GM21381 (cell line): ENCODE data around the gene PSMD12.
"Not testable (repeated sequence)": the region's sequence is repeated elsewhere in the genome, so short reads cannot be mapped to it uniquely, and the experiment has no call there.

Experiments used
- ATAC-seq: cut with Tn5 transposase; IDR thresholded peaks from one replicate; pipeline ENCODE4 v1.9.1; 2021; ENCODE audit warnings: mild to moderate bottlenecking, moderate library complexity; ENCODE audit not compliant: unreplicated experiment

Gene PSMD12

DNA sequence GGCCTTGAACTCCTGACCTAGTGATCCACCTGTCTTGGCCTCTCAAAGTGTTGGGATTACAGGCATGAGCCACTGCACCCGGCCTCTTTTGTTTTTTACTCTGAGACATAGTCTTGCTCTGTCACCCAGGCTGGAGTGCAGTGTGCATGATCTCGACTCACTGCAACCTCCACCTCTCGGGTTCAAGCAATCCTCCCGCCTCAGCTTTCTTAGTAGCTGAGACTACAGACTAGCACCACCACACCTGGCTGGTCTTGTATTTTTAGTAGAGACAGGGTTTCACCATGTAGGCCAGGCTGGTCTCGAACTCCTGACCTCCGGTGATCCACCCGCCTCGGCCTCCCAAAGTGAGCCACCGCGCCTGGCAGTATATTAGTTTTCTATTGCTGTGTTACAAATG lies 22.2 kb upstream of the PSMD12 start:
- ATAC-seq = not testable (repeated sequence)

DNA sequence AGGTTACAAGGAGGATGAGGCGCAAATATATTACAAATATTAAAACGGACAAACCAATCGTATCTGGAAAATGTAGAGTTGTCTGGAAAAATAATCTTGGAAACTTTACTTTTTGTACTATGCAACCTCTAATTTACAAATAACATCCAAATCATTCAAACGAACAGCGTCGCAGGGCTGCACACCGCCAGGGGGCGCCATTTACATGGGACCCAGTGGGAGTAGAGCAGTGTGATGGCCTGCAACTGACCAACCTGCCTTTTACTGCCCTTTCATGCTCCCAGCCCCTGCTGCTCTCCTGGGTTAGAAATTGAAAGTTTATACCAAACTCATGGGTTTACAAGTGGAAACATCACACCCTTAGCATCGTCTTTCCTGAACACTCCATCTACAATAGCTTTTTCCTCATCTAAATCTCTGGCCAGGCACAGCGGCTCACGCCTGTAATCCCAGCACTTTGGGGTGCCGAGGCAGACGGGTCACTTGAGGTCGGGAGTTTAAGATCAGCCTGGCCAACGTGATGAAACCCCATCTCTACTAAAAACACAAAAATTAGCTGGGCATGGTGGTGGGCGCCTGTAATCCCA lies 20.7 kb upstream of the PSMD12 start:
- no peak for ATAC-seq

DNA sequence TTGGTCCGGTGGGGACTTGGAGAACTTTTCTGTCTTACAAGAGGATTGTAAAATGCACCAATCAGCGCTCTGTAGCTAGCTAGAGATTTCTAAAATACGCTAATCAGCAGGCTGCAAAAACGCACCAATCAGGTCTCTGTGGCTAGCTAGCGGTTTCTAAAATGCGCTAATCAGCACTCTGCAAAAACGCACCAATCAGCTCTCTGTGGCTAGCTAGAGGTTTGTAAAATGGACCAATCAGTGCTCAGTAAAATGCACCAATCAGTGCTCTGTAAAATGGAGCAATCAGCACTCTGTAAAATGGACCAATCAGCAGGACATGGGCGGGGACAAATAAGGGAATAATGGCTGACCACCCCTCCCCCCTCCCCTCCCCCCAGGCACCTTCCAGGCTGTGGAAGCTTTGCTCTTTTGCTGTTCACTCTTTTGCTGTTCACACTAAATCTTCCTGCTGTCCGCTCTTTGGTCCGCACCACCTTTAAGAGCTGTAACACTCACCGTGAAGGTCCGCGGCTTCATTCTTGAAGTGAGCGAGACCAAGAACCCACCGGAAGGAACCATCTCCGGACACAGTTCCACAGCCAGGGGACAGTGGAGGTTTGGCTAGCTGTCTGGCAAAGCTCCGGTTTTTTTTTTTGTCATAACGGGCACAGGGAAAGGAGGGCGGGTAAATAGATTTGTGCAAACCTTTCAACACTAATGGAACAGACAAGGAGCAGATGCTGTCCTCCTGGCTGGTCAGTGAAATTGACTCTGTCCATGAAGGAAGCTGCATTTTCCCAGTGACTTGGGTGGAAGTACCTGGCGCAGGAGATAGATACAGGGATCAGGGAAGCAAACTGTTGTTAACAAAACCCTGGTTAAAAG lies 19.0 kb upstream of the PSMD12 start:
- ATAC-seq = no peak

DNA sequence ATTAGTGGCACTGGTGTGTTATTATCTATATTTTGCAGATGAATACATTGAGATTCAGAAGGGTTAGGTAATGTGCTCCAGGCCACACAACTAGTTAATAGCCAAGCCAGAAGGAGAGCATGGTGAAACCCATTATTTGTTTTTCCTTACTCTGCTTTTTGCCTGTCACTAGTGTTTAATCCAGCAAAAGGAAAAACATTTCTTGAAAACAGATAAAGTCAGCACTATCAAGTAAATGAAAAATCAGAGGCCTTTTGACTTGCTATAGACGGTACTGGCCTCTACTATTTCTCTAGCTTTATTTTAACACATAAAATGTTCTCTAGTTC lies 15.5 kb upstream of the PSMD12 start:
- ATAC-seq = no peak

DNA sequence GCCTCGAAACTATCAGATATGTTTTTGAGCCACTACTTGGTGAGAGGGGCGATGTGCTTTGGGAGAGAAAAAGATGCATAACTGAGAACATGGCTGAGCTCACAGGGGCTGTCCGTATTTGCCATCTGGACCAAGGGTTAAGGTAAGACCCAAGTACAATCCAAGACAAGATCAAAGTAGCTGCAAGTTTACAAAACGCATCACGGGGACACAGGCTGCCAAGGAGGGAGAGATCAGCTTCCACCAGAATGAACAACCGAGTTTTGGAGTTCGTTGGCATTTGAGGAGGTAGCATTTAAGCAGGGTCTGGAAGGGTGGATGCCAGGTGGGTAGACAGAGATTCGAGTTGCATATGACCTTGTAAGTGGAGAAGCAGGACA lies 12.9 kb upstream of the PSMD12 start:
- ATAC-seq = no peak

DNA sequence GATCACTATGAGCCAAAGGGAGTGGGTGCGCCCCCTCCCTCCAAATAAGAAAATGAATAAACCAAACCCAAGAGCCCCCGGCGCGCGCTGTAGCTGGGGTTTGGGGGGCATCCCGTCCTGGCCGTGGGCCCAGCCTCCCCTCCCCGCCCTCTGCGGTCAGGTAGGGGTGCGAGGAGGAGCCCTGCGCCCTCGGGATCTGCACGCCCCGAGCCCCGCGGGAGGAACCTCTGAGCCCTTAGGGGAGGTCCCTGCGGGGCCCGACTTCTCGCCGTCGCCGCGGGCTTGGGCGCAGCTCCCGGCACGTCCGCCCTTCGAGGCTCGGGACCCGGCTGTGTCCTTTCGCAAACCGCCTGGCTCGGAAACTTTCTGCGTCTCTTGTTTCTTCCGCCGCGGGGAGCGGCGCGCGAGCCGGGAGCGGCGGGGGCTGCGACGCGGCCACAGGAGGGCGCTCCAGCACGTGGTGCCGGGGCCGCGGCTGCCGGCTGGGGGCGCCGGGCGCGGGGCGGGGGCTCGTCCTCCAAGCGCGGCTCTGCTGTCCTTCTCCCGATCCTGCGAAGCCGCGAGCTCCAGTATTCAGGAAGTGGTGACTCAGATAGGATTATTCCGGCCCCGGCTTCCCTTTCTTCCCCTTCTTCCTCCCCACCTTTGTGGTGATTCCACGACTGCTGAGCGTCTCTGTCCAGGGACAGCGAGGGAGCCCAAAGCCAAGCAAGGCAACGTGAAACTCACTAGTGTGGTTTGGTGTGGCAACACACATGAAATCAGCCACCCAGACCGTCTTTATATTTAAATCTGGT lies 12.3 kb upstream of the PSMD12 start:
- ATAC-seq = peak; percentile 38

DNA sequence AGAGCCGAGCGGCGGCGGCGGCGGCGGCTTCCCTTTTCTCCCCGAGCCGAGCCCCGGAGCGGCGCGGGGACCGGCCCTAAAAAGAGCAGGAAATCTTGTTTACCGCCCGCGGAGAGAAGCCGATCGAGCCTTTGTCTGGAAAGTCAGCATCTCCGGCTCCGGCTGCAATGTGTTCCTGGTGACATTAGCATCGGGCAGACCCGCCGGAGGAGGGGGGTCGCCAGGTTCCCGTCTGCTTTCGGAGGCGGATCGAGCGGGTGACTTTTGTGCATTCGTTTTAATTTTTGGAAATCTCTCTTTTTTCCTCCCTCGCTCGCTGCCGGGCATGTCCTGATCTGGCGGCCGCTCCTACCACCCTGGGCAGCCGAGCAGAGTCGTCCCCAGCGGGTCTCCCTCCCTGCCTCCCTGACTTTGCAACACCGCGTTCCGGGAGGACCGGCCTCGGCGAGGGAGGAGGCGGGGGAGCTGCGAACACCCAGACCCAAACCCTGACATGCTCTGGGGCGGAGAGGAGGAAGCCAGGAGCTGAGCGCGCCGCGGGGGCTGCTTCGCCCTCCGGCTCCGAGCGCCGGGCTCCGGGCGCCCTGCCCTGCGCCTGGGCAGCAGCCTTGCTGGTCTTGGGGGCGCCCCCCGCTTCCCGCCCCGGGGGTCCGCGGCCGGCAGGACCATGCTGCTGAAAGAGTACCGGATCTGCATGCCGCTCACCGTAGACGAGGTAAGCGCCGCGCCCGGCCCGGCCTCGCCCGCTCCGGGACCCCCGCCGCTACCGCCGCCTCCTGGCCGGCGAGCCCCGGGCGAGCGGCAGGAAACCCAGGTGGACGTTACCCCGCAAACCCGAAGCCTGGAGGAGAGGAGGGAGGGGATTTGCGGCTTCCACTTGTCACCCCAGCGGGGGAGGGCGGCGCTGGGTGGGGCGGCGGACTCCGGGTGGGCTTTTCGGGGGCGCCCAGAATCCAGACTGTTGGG lies 11.4 kb upstream of the PSMD12 start:
- peak; percentile 27 for ATAC-seq

DNA sequence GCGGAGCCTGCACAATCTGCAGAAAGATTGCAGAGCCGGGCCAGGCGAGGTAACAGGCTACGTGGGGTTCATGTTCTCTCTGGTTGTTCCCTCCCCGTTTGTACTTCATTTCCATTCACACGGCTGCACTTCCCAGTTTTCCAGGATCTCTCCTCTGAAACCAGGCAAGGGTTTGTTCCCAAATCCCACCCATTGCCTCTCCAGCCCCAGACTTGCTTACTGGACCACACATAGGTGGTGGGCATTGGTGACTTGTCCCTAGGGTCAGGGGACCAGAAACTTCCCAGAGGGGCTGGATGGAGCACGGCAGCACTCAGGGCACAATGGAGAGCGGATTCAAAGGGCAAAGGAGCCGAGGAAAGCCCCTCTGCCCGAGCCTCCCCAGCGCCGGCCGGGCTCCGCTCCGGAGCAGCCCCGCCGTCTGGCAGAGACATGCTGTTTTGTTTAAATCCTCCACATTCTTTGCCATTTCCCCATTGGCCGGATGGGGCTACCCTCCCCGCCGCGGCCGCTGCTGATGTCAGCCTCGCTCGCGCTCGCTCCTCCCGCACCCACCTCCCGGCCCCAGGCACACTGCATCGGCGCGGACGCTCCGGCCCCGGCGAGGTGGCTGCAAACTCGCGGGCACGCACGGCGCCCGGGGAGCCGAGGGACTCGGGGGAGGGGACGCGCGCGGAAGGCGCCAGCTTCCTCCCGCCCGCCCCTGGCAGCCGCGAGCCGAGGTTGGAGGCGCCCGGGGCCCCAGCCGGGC lies 10.5 kb upstream of the PSMD12 start, which contains the start of gene PITPNC1:
Gene PITPNC1 (plus strand): TSS at position 545 of the 751 bp plus-strand sequence.
- ATAC-seq = peak; percentile 70

DNA sequence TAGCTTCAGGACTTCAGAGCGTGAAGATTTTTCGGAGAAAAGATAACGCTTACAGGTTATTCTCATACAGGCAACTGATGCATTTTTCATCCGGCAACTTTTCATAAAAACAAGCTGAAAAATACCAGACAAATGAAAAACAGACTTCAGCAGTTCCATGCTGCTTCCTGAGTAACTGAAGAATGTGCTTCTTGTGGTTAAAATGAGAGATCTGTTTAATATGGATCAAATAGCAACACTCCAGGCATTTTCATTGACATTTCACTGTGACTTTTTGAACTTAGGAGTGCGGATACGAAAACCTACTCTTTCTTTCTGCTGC lies 10.0 kb upstream of the PSMD12 start:
- no peak for ATAC-seq

DNA sequence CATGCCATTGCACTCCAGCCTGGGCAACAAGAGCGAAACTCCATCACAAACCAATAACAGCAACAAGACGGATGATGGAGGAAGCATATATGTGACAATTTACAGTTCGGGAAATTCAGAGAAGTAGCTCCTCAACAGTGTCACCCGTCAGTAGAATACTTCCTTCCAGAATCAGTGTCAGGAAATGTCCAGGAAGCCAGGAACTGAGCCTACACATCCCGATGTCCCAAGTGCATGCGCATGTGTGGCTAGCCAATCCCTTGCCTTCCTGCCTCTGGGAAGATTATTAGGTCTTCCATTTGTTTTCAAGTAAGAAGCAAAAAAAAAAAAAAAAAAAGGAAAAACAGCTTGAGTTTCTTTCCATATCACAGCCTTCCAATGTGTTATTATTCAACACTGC lies 9.3 kb upstream of the PSMD12 start:
- ATAC-seq = no peak

DNA sequence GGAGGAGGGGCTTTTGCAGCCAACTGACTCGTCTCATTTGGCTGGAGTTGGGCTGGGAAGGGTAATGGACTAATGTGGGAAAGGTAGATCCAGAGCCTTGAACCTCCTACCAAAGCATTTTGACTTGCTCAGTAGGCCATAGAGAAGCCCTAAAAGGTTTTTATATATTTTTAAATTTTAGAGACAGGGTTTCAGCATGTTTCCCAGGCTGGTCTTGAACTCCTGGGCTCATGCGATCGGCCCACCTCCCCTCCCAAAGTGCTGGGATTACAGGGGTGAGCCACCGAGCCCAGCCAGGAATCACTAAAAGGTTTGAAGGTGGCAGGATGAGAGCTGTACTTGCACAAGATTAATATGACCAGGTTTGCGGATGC lies 8.7 kb upstream of the PSMD12 start:
- ATAC-seq = no peak

DNA sequence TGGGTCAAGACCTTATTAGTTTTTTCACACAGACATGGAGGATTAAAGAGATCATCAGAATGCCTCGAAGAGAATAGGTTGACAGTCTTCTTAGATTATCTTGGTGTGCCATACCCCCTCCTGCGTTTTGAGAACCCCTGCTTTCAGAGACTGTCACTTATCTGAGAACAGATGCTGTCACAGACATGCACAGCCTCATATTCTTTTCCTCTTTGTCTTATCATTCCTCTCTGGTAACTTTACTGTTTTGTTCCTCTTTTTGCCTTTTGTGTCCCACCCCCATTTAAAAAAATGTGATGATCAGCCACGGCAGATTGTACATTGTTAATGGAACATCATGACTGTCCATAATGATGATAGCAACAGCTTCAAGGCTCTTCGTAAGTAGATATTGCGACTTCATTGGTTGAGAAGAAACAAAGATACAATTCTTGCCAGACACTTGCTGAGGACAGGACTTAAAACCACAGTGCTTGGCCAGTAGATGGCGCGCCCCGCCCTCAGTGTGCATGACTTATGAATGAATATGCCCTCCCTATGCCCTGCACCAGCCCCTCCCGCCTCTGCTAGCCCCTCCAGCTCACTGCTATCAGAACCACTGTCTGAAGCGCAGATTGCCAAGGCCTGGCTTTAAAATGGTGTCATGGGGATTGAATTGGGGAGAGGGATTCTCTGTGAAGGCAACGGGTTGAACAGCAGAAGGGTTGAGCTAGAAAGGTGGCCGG lies 8.1 kb upstream of the PSMD12 start:
- ATAC-seq = peak; percentile 32

DNA sequence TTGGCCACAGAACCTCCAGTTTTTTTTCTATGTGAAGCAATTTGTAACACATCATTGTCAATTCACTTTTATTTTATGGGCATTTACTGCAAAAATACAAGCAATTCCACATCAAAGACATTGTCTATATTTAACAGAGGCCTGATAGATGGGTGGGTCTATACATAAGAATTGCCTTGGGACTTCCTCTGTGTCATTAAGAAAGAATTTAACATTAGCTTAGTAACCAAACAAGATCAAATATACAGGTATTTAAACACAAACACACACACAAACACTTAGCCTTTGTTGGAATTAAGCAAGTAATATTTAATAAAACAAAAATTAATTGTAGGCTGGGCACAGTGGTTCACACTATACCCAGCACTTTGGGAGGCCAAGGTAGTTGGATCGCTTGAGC lies 6.4 kb upstream of the PSMD12 start:
- ATAC-seq = no peak

DNA sequence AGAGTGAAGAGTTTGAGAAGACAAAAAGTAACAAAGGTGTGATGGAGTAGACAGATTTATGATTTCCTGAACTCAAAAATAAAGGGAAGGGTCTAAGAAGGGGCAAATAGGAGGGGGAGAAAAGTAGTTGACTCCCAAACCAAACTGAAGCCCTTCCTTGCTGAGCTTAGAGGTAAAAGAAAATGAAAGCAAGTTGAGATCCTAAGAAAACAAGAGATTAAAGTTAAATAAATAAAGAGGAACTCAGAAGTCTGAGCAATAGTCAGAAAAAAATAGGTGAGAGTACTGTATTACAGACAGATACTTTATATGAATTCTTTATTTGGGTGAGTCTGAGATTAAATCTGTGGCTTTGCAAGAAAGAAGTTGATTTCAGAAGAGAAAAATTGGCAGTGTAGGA lies 3.3 kb upstream of the PSMD12 start:
- ATAC-seq = no peak

DNA sequence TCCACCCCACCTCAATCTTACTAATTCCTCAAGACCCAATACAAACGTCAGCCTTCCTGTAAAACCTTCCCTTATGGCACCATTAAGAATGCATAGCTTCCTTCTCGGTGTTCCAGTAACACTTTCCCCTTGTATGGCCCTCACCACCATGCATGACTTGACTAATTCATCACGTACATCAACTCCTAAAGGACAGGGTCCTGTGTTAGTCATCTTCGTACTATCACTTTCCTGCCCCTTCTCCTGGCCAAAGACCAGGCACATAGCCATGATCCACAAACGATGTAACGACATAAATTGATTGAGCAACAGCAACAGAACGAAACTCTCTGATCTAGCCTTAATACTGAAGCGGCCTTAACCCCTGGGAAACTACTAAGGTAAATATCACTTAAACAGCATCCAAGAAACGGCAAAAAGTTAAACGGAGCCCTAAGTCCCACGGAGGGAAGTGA lies 612 bp downstream of the PSMD12 start:
- no peak for ATAC-seq

DNA sequence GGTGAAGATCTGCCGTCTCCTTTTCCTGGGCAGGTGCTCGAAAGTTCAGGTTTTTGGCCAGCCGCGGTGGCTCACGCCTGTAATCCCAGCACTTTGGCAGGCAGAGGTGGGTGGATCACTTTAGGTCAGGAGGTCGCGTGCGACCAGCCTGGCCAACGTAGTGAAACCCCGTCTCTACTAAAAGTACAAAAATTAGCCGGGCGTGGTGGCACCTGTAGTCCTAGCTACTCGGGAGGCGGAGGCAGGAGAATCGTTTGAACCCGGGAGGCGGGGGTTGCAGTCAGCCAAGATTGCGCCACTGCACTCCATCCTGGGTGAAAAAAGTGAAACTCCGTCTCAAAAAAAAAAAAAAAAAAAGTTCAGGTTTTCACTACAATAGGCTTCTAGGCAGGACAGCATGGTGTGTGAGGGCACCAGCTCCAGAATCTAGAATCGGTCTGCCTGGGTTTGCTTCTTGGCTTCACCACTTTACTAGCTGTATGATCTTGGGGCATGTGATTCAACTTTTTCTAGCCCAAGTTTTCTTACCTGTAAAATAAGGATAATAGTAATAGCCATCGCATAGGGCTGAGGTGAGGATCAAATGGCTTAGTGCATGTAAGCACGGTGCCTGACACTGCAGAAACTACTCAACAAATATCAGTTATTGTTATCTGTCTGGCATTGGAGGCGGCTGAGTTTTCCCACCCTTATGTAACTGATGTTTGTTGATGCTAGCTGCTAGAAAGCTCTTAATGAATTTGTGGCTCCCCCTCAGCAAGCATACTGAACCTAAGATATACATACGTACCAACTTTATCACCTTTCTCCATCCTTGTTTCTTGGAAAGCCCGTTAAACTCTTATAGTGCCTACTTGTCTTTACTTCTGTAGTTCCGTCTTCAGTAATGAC lies 1.3 kb downstream of the PSMD12 start:
- ATAC-seq = no peak

DNA sequence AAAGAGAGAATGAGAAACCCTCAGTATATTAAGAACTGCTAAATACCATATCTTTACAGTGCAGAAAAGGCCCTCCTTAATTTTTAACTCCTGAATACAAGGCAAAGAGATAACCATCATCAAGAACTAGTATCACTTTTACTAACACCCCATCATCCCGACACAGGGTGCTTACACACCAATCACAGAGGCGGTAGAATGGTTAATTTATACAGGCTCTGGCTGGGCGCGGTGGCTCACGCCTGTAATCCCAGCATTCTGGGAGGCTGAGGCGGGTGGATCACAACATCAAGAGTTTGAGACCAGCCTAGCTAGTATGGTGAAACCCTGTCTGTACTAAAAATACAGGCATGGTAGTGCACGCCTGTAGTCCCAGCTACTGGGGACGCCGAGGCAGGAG lies 4.2 kb downstream of the PSMD12 start:
- no peak for ATAC-seq

DNA sequence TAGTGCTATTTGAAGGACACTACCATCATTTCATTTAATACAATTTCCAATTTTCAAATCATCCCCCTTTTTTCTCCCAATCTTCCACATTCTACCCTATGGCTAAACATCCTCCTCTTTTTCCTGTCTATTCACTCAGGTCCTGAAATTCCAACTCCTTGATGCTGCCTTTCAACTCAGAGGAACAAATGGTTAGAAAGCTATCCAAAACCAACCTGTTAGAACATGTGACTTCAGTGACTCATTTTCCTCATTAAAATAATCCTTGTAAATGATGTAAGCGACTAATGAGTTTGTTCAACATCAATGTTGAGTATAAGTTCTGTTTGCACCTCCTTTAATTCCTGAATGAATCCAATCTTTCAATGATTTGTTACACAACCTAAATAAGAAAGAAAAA lies 5.5 kb downstream of the PSMD12 start:
- no peak for ATAC-seq
